Measurements from ENCODE around the gene MED13L.

- TF ChIP-seq CTCF (IDR thresholded peaks at IDR 0.05): no peak
- no peak for TF ChIP-seq POLR2A (IDR thresholded peaks at IDR 0.05)
- no peak for TF ChIP-seq EP300 (IDR thresholded peaks at IDR 0.05)
Measured at GRCh38 chr12:115957686-115958290, 319.7 kb downstream of the MED13L start.
